Panc1 (cell line): Measurements from ENCODE around the gene EML6. TPM values are rescaled to one million over a fixed set of nuclear protein-coding genes. Genes with fewer than 3 reads are reported as not detected.

Experiments used
- ATAC-seq: fragments of 200-7000 bp; cut with Tn5 transposase; 2 replicates; pipeline ENCODE4 v1.9.1; 2020; ENCODE audit warnings: mild to moderate bottlenecking, moderate library complexity
- BruUV-seq: library from RNA; stranded (reverse); fragments of 400-500 nt; replicated peaks from 2 replicates; lab custom pipeline; 2021; lab: Mats Ljungman, UMichigan
- CTCF ChIA-PET: fragments of 300-600 bp; sonication (Branson Sonifier 250); formaldehyde crosslinking; loops from one replicate; lab custom pipeline; 2022; ENCODE audit warnings: antibody characterized with exemption; lab: Charles Lee
- POLR2A ChIA-PET: fragments of 300-600 bp; sonication (Branson Sonifier 250); formaldehyde crosslinking; loops from one replicate; lab custom pipeline; 2022; ENCODE audit warnings: antibody characterized with exemption; lab: Charles Lee
- DNase-seq: peaks from one replicate; pipeline ENCODE4 v3.0.0-alpha.2; 2010; ENCODE audit warnings: low read depth, low spot score
- H3K27ac ChIP-seq: 2 replicates; pipeline ENCODE4 v1.5.1; 2011; ENCODE audit warnings: mild to moderate bottlenecking, low read length, inconsistent platforms
- H3K27me3 ChIP-seq: fragments of 200-500 bp; sonication (Bioruptor generic); 2 replicates; pipeline ENCODE4 v1.6.0; 2014; ENCODE audit warnings: low read length, inconsistent platforms; ENCODE audit not compliant: control insufficient read depth, insufficient read depth
- H3K36me3 ChIP-seq: fragments of 200-500 bp; sonication (Bioruptor generic); 2 replicates; pipeline ENCODE4 v1.5.1; 2014; ENCODE audit warnings: inconsistent platforms, mild to moderate bottlenecking, low read length, moderate library complexity; ENCODE audit not compliant: control insufficient read depth, insufficient read depth
- H3K4me1 ChIP-seq: 2 replicates; pipeline ENCODE4 v1.5.1; 2011; ENCODE audit warnings: inconsistent platforms, mild to moderate bottlenecking, low read length, moderate library complexity; ENCODE audit not compliant: control insufficient read depth, insufficient read depth
- H3K4me3 ChIP-seq, 2 experiments: 2 replicates each; pipeline ENCODE4 v1.5.1; 2011 to 2012; ENCODE audit warnings: low read depth in 2 of 2, low read length in 2 of 2, mild to moderate bottlenecking in 2 of 2, inconsistent platforms in 1 of 2, moderate library complexity in 1 of 2
- H3K9me3 ChIP-seq: fragments of 200-500 bp; sonication (Bioruptor generic); 2 replicates; pipeline ENCODE4 v1.5.1; 2014; ENCODE audit warnings: low read depth, mild to moderate bottlenecking, inconsistent platforms, low read length, moderate library complexity; ENCODE audit not compliant: control insufficient read depth, insufficient read depth
- POLR2AphosphoS5 ChIP-seq: IDR thresholded peaks from 2 replicates; pipeline ENCODE4 v1.6.1; 2012; ENCODE audit warnings: mild to moderate bottlenecking, low read depth, low read length, moderate library complexity
- SIN3A ChIP-seq: IDR thresholded peaks from 2 replicates; pipeline ENCODE4 v1.6.1; 2012; ENCODE audit warnings: low read depth, mild to moderate bottlenecking, low read length, moderate library complexity, borderline replicate concordance; ENCODE audit not compliant: insufficient read depth
- TCF7L2 ChIP-seq: IDR thresholded peaks from 2 replicates; pipeline ENCODE4 v1.6.1; 2011; ENCODE audit warnings: mild to moderate bottlenecking, low read depth, low read length, inconsistent platforms
- in situ Hi-C: cut with HindIII; loops from 2 replicates; pipeline ENCODE4 v1.10.0; 2016; ENCODE audit warnings: low sequenced_read_pairs, low pct_unique_long_range_greater_than_20kb
- intact Hi-C: fragments of 100-400 bp; cut with micrococcal nuclease; formaldehyde crosslinking; loops from one replicate; pipeline ENCODE4 v1.10.0; 2022; ENCODE audit not compliant: unreplicated experiment
- total RNA-seq: library from RNA; stranded (reverse); gene quantifications from one replicate; pipeline ENCODE4 v1.2.1, GENCODE V29; 2021; ENCODE audit not compliant: unreplicated experiment
- TF ChIP-seq, protein P1 (sequence below): fragments of 450-650 bp; IDR thresholded peaks from 2 replicates; pipeline ENCODE4 v1.5.1; 2017; ENCODE audit warnings: mild to moderate bottlenecking
- TF ChIP-seq, protein P2 (sequence below), 2 experiments: IDR thresholded peaks; 2 replicates each; pipeline ENCODE4 v1.6.1; 2011 to 2012; ENCODE audit warnings: low read depth in 2 of 2, control low read depth in 1 of 2, low read length in 1 of 2, mild to moderate bottlenecking in 1 of 2, moderate library complexity in 1 of 2; ENCODE audit not compliant: insufficient read depth in 1 of 2

Gene EML6
- total RNA-seq, 1 experiment from 2014 or later: 6.3 TPM

DNA sequence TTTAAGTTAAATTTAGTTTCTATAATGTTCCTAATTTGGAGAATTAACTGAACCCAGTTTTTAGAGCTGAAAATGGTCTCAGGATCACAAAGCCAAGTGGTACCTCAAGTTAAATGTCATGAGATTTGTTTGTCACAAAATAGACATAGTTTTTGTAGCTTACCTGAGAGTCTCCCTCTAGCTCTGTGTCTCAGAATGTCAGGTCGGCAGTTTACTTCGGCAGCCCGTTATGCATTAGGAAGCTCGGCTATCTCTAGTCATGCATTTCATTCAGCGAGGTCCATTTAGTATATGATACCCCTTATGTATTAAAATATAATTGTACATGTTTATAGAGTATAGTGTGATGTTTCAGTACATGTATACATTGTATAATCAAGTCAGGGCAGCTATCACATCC lies 155.6 kb downstream of the EML6 start:
- ChIA-PET CTCF (no interaction called here), POLR2A (interaction anchor here (0.6 kb wide), 1 partner anchor 175 kb away, joined by 7 read pairs; no protein-coding TSS in a partner anchor)
- no peaks in the 10 kb centered on the region for H3K9me3 ChIP-seq
- H3K4me1 ChIP-seq: no peaks in the 10 kb centered on the region
- TF ChIP-seq POLR2AphosphoS5: no peak
- TF ChIP-seq, protein P1, sequence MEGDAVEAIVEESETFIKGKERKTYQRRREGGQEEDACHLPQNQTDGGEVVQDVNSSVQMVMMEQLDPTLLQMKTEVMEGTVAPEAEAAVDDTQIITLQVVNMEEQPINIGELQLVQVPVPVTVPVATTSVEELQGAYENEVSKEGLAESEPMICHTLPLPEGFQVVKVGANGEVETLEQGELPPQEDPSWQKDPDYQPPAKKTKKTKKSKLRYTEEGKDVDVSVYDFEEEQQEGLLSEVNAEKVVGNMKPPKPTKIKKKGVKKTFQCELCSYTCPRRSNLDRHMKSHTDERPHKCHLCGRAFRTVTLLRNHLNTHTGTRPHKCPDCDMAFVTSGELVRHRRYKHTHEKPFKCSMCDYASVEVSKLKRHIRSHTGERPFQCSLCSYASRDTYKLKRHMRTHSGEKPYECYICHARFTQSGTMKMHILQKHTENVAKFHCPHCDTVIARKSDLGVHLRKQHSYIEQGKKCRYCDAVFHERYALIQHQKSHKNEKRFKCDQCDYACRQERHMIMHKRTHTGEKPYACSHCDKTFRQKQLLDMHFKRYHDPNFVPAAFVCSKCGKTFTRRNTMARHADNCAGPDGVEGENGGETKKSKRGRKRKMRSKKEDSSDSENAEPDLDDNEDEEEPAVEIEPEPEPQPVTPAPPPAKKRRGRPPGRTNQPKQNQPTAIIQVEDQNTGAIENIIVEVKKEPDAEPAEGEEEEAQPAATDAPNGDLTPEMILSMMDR: peak; percentile 4; the same call in 1 of the 2 replicates
- no peak for ATAC-seq
- intact Hi-C loops (no loop called here), in situ Hi-C loops (no loop called here)
- H3K36me3 ChIP-seq: no peaks in the 10 kb centered on the region
- DNase-seq: no peak
- no peak overlapping the region for H3K27ac ChIP-seq
- no TSS peak for BruUV-seq
- H3K27me3 ChIP-seq: no peaks in the 10 kb centered on the region
- no peak overlapping the region for H3K4me3 ChIP-seq

DNA sequence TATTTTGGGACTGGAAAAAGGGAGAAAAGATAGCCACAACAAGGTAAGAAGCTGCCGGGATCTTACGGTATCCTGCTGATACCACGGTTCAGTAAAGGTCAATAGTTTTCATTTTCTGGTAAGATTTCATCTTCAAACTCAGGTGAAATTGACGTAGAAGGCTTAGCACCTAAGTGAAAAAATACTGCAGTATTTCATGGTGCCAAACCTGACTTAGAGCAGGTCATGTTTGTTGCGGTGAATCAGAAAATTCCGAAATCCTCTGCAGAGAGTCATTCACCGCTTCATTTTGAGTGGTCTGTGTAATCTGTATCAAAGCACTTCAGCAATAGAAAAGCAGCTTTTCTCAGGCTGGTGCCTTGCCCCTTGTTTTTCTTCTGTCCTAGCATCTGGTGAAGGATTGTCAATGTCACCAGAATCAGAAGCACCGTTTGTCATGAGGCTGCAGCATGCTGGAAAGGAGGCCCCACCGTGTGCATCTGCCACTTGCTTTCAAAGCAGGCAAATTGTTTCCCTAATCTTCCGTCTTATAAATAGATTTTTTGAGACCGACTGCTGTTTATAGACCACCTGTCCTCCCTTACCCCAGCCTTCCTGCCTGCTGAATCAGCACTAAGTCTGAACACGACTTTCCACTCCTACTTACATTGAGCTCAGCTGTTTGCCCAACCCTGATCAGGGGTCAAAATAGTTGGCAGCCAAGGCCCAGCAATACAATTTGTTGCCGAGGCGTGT lies 156.3 kb downstream of the EML6 start:
- intact Hi-C loops (no loop called here), in situ Hi-C loops (no loop called here)
- Histone ChIP-seq H3K36me3 (no peaks in the 10 kb centered on the region), H3K4me1 (no peaks in the 10 kb centered on the region), H3K9me3 (no peaks in the 10 kb centered on the region), H3K27ac (no peak overlapping the region), H3K4me3 (no peak overlapping the region), H3K27me3 (no peaks in the 10 kb centered on the region)
- TF ChIP-seq SIN3A: no peak
- TF ChIP-seq, protein P1: no peak
- no peak for TF ChIP-seq TCF7L2
- TF ChIP-seq POLR2AphosphoS5: no peak
- TF ChIP-seq, protein P2, sequence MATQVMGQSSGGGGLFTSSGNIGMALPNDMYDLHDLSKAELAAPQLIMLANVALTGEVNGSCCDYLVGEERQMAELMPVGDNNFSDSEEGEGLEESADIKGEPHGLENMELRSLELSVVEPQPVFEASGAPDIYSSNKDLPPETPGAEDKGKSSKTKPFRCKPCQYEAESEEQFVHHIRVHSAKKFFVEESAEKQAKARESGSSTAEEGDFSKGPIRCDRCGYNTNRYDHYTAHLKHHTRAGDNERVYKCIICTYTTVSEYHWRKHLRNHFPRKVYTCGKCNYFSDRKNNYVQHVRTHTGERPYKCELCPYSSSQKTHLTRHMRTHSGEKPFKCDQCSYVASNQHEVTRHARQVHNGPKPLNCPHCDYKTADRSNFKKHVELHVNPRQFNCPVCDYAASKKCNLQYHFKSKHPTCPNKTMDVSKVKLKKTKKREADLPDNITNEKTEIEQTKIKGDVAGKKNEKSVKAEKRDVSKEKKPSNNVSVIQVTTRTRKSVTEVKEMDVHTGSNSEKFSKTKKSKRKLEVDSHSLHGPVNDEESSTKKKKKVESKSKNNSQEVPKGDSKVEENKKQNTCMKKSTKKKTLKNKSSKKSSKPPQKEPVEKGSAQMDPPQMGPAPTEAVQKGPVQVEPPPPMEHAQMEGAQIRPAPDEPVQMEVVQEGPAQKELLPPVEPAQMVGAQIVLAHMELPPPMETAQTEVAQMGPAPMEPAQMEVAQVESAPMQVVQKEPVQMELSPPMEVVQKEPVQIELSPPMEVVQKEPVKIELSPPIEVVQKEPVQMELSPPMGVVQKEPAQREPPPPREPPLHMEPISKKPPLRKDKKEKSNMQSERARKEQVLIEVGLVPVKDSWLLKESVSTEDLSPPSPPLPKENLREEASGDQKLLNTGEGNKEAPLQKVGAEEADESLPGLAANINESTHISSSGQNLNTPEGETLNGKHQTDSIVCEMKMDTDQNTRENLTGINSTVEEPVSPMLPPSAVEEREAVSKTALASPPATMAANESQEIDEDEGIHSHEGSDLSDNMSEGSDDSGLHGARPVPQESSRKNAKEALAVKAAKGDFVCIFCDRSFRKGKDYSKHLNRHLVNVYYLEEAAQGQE (IDR thresholded peaks at IDR 0.05; ENCODE audit: insufficient read depth in 1 of 2, low read depth in 2 of 2, low read length in 1 of 2): no peak
- ChIA-PET CTCF (no interaction called here), POLR2A (no interaction called here)
- DNase-seq (no peak), ATAC-seq (no peak)
- no TSS peak for BruUV-seq
